Keratinocyte (primary cell): ENCODE data around the gene CRISPLD2. TPM values are rescaled to one million over a fixed set of nuclear protein-coding genes. Genes with fewer than 3 reads are reported as not detected.

Experiments used
- DNase-seq: peaks from one replicate; pipeline ENCODE4 v3.0.0-alpha.2; 2011; ENCODE audit warnings: low read depth, missing footprints, low spot score
- FAIRE-seq: peaks from 2 replicates; lab custom pipeline; 2011; peaks lifted over from hg19 to GRCh38; lab: Jason Lieb, UNC
- H2AFZ ChIP-seq: 2 replicates; pipeline ENCODE4 v1.6.0; 2012; ENCODE audit warnings: low read length, control low read depth, inconsistent platforms; ENCODE audit not compliant: control insufficient read depth
- H3K27ac ChIP-seq: 2 replicates; pipeline ENCODE4 v1.5.1; 2011; ENCODE audit warnings: low read length; ENCODE audit not compliant: control insufficient read depth, insufficient read depth
- H3K27me3 ChIP-seq: 3 replicates; pipeline ENCODE4 v1.6.0; 2011; ENCODE audit warnings: low read length; ENCODE audit not compliant: control insufficient read depth, insufficient read depth; ENCODE audit errors: extremely low read depth
- H3K36me3 ChIP-seq, 2 experiments: 2 replicates in 1 of 2; 3 replicates in 1 of 2; pipeline ENCODE4 v1.5.1; 2011; ENCODE audit warnings: low read length in 2 of 2, mild to moderate bottlenecking in 1 of 2; ENCODE audit not compliant: control insufficient read depth in 2 of 2, insufficient read depth in 2 of 2; ENCODE audit errors: extremely low read depth in 1 of 2
- H3K4me1 ChIP-seq: 3 replicates; pipeline ENCODE4 v1.5.1; 2011; ENCODE audit warnings: low read length; ENCODE audit not compliant: control insufficient read depth, insufficient read depth; ENCODE audit errors: extremely low read depth
- H3K4me2 ChIP-seq: 3 replicates; pipeline ENCODE4 v1.6.0; 2011; ENCODE audit warnings: low read depth, low read length; ENCODE audit not compliant: control insufficient read depth, insufficient read depth; ENCODE audit errors: extremely low read depth
- H3K4me3 ChIP-seq, 3 experiments: fragments of 200-600 bp in 1 of 3; sonication (generic) in 1 of 3; 2 replicates in 2 of 3; 3 replicates in 1 of 3; pipeline ENCODE4 v1.5.1; 2011 to 2016; ENCODE audit warnings: low read length in 3 of 3, mild to moderate bottlenecking in 3 of 3, control low read depth in 2 of 3, inconsistent platforms in 1 of 3, low read depth in 1 of 3, mixed read lengths in 1 of 3, mixed run types in 1 of 3, moderate library complexity in 1 of 3; ENCODE audit not compliant: control insufficient read depth in 2 of 3, insufficient read depth in 2 of 3; ENCODE audit errors: extremely low read depth in 1 of 3
- H3K79me2 ChIP-seq: 2 replicates; pipeline ENCODE4 v1.6.0; 2012; ENCODE audit warnings: low read length; ENCODE audit not compliant: control insufficient read depth, insufficient read depth
- H3K9ac ChIP-seq: 3 replicates; pipeline ENCODE4 v1.6.0; 2011; ENCODE audit warnings: low read length; ENCODE audit not compliant: control insufficient read depth, insufficient read depth; ENCODE audit errors: extremely low read depth
- H3K9me1 ChIP-seq: 3 replicates; pipeline ENCODE4 v1.6.0; 2011; ENCODE audit warnings: low read length; ENCODE audit not compliant: control insufficient read depth, insufficient read depth; ENCODE audit errors: extremely low read depth
- H3K9me3 ChIP-seq: 2 replicates; pipeline ENCODE4 v1.5.1; 2012; ENCODE audit warnings: low read depth, low read length; ENCODE audit not compliant: control insufficient read depth
- H4K20me1 ChIP-seq: 3 replicates; pipeline ENCODE4 v1.6.0; 2011; ENCODE audit warnings: low read length; ENCODE audit not compliant: control insufficient read depth, insufficient read depth; ENCODE audit errors: extremely low read depth
- EZH2 ChIP-seq: IDR thresholded peaks from one replicate; pipeline ENCODE4 v1.6.1; 2012; ENCODE audit warnings: inconsistent platforms, mild to moderate bottlenecking, low read length, moderate library complexity
- dilution Hi-C: fragments of 300-500 bp; cut with MboI; formaldehyde crosslinking; loops from one replicate; pipeline ENCODE4 v1.7.0; 2020; ENCODE audit warnings: low sequenced_read_pairs; ENCODE audit not compliant: extremely low pct_ligation_motif_present
- polyA plus RNA-seq, 5 experiments: library from polyadenylated mRNA; depleted of rRNA in 3 of 5; stranded (reverse) in 3 of 5; stranded (forward) in 1 of 5; unstranded in 1 of 5; fragments of >200 nt; gene quantifications; 1 replicate in 1 of 5; 2 replicates in 3 of 5; 3 replicates in 1 of 5; pipeline versions ENCODE4 v1.2.1 to v1.2.3, GENCODE V29; 2011 to 2012; ENCODE audit warnings: missing spikeins in 2 of 5, low read depth in 1 of 5, low replicate concordance in 1 of 5
- TF ChIP-seq, protein P1 (sequence below), 3 experiments: IDR thresholded peaks in 1 of 3; conservative IDR thresholded peaks in 1 of 3; optimal IDR thresholded peaks in 1 of 3; 2 replicates in 2 of 3; 3 replicates in 1 of 3; pipeline versions ENCODE3 to v1.5.1; 2011; ENCODE audit warnings: low read length in 3 of 3, mild to moderate bottlenecking in 3 of 3, moderate library complexity in 2 of 3, control low read depth in 1 of 3, inconsistent platforms in 1 of 3; ENCODE audit not compliant: insufficient read depth in 2 of 3; ENCODE audit errors: extremely low read depth in 1 of 3

Gene CRISPLD2
- polyA plus RNA-seq, 1 donor (not counting 4 experiments of a cell fraction or from before 2014, with no cell fraction given), result 1.2 TPM

DNA sequence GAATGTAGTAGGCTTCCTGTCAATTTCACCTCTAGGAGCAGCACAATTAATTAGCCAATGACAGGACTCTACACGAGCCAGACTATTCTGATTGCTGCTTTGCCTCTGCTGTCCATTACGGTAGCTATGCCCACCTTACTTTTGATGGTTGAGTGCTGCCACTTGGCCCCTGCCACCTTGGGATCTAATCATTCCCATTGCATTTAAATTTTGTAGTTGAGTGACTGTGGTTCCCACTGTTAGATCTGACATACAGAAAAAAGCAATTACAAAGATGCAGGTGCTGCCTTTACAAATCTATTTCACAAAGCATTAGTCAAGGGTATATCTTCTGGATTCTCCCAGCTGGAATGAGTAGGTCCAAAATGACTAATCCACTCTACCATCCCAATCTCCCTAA, 39.9 kb downstream of the CRISPLD2 start:
- TF ChIP-seq, protein P1, sequence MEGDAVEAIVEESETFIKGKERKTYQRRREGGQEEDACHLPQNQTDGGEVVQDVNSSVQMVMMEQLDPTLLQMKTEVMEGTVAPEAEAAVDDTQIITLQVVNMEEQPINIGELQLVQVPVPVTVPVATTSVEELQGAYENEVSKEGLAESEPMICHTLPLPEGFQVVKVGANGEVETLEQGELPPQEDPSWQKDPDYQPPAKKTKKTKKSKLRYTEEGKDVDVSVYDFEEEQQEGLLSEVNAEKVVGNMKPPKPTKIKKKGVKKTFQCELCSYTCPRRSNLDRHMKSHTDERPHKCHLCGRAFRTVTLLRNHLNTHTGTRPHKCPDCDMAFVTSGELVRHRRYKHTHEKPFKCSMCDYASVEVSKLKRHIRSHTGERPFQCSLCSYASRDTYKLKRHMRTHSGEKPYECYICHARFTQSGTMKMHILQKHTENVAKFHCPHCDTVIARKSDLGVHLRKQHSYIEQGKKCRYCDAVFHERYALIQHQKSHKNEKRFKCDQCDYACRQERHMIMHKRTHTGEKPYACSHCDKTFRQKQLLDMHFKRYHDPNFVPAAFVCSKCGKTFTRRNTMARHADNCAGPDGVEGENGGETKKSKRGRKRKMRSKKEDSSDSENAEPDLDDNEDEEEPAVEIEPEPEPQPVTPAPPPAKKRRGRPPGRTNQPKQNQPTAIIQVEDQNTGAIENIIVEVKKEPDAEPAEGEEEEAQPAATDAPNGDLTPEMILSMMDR (optimal IDR thresholded peaks at IDR 0.05 in 1 of 3, IDR thresholded peaks at IDR 0.05 in 1 of 3, conservative IDR thresholded peaks at IDR 0.05 in 1 of 3; ENCODE audit: extremely low read depth in 1 of 3, insufficient read depth in 2 of 3, low read length in 3 of 3), result no peak
- TF ChIP-seq EZH2, result no peak
- Histone ChIP-seq H3K4me3 (no peak overlapping the region), H3K9me3 (peaks cover 5% of the 10 kb centered on the region), H3K9ac (no peak overlapping the region), H4K20me1 (no peaks in the 10 kb centered on the region), H3K9me1 (no peaks in the 10 kb centered on the region), H3K4me2 (no peak overlapping the region), H3K36me3 (no peaks in the 10 kb centered on the region), H3K4me1 (no peaks in the 10 kb centered on the region), H3K27ac (no peak overlapping the region), H2AFZ (no peak overlapping the region), H3K79me2 (no peaks in the 10 kb centered on the region), H3K27me3 (no peaks in the 10 kb centered on the region)
- no peak for FAIRE-seq
- dilution Hi-C loops, result loop anchor here (10.0 kb wide), 1 partner anchor 85 kb away; no protein-coding TSS in a partner anchor
- no peak for DNase-seq

DNA sequence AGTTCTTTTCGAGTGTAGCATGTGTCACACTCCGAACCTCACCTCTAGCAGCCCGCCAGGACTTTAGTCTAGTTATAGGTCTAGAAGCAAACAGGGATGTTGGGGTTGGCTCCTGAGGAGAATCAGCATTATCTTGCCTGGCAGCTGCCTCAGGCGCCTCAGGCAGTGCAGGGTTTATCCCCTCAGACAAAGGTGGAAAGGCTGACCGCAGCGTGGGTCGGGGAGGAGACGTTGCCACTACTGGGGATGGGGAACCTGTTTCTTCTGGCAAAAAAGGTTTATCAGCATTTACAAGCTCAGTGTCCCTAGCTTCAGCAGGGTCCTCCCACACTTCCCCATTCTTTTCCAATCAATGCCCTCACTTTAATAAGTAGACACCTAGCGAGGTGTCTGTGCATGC, 40.6 kb downstream of the CRISPLD2 start:
- Histone ChIP-seq H2AFZ (no peak overlapping the region), H3K9me3 (peaks cover 5% of the 10 kb centered on the region), H4K20me1 (no peaks in the 10 kb centered on the region), H3K9me1 (no peaks in the 10 kb centered on the region), H3K4me1 (no peaks in the 10 kb centered on the region), H3K79me2 (no peaks in the 10 kb centered on the region), H3K4me2 (no peak overlapping the region), H3K4me3 (no peak overlapping the region), H3K36me3 (no peaks in the 10 kb centered on the region), H3K27ac (no peak overlapping the region), H3K9ac (no peak overlapping the region), H3K27me3 (no peaks in the 10 kb centered on the region)
- dilution Hi-C loops, result loop anchor here (10.0 kb wide), 1 partner anchor 84 kb away; no protein-coding TSS in a partner anchor
- TF ChIP-seq, protein P1 (optimal IDR thresholded peaks at IDR 0.05 in 1 of 3, IDR thresholded peaks at IDR 0.05 in 1 of 3, conservative IDR thresholded peaks at IDR 0.05 in 1 of 3; ENCODE audit: extremely low read depth in 1 of 3, insufficient read depth in 2 of 3, low read length in 3 of 3), result no peak
- TF ChIP-seq EZH2, result no peak
- no peak for FAIRE-seq
- no peak for DNase-seq
